B cell (primary cell): ENCODE data around the gene IGSF1. TPM values are rescaled to one million over a fixed set of nuclear protein-coding genes. Genes with fewer than 3 reads are reported as not detected.

Experiments used
- ATAC-seq: fragments of 200-7000 bp; cut with Tn5 transposase; one replicate; pipeline ENCODE4 v1.10.0; 2021; ENCODE audit warnings: low read depth, mild to moderate bottlenecking, moderate number of reproducible peaks, moderate library complexity
- CTCF ChIA-PET: fragments of 350-600 bp; sonication (Branson Sonifier 250); formaldehyde crosslinking; loops from one replicate; lab custom pipeline; 2021; ENCODE audit warnings: antibody characterized with exemption, inconsistent platforms; lab: Charles Lee
- POLR2A ChIA-PET: fragments of 350-600 bp; sonication (Branson Sonifier 250); formaldehyde crosslinking; loops from one replicate; lab custom pipeline; 2021; ENCODE audit warnings: antibody characterized with exemption; lab: Charles Lee
- DNase-seq: peaks from one replicate; pipeline ENCODE4 v3.0.0; 2013
- H2AFZ ChIP-seq: 2 replicates; pipeline ENCODE4 v1.6.1; 2012; ENCODE audit warnings: mild to moderate bottlenecking, low read depth, low read length; ENCODE audit not compliant: insufficient read depth, poor library complexity, severe bottlenecking
- H3K27ac ChIP-seq, 2 donors: 1 replicate in 1 of 2; 2 replicates in 1 of 2; pipeline ENCODE4 v1.5.1; 2012 to 2013; ENCODE audit warnings: low read length in 2 of 2, mild to moderate bottlenecking in 2 of 2, moderate library complexity in 1 of 2
- H3K27me3 ChIP-seq, 4 experiments: fragments of 200-600 bp in 1 of 4; sonication (generic) in 1 of 4; replicated peaks in 1 of 4; 1 replicate in 2 of 4; 2 replicates in 2 of 4; pipeline versions ENCODE4 v1.6.1 to v1.7.0; 2013 to 2016; ENCODE audit warnings: low read length in 3 of 4, mild to moderate bottlenecking in 2 of 4, mixed read lengths in 1 of 4, moderate library complexity in 1 of 4; ENCODE audit not compliant: insufficient read depth in 4 of 4, control insufficient read depth in 3 of 4; ENCODE audit errors: control extremely low read depth in 1 of 4
- H3K36me3 ChIP-seq, 2 experiments: replicated peaks in 1 of 2; 1 replicate in 1 of 2; 2 replicates in 1 of 2; pipeline versions ENCODE4 v1.6.1 to v1.7.1; 2013; ENCODE audit warnings: low read length in 1 of 2; ENCODE audit not compliant: insufficient read depth in 2 of 2, control insufficient read depth in 1 of 2; ENCODE audit errors: control extremely low read depth in 1 of 2, extremely low read depth in 1 of 2
- H3K4me1 ChIP-seq, 2 donors: fragments of 200-600 bp in 1 of 2; sonication (generic) in 1 of 2; 1 replicate in 1 of 2; 2 replicates in 1 of 2; pipeline versions ENCODE4 v1.5.1 to v1.6.1; 2013 to 2017; ENCODE audit warnings: low read length in 2 of 2; ENCODE audit not compliant: control insufficient read depth in 2 of 2, insufficient read depth in 2 of 2
- H3K4me2 ChIP-seq: replicated peaks from 2 replicates; pipeline ENCODE3; 2012; ENCODE audit warnings: mild to moderate bottlenecking, low read depth, low read length; ENCODE audit not compliant: poor library complexity, severe bottlenecking
- H3K4me3 ChIP-seq, 5 experiments: fragments of 200-600 bp in 1 of 5; sonication (generic) in 1 of 5; 1 replicate in 3 of 5; 2 replicates in 2 of 5; pipeline versions ENCODE4 v1.5.1 to v1.7.0; 2011 to 2016; ENCODE audit warnings: low read length in 4 of 5, mild to moderate bottlenecking in 4 of 5, low read depth in 2 of 5, control low read depth in 1 of 5, moderate library complexity in 1 of 5; ENCODE audit not compliant: insufficient read depth in 1 of 5; ENCODE audit errors: control extremely low read depth in 1 of 5, extremely low read depth in 1 of 5
- H3K79me2 ChIP-seq: fragments of 200-600 bp; sonication (generic); one replicate; pipeline ENCODE4 v1.6.0; 2016; ENCODE audit warnings: low read length; ENCODE audit not compliant: control insufficient read depth, insufficient read depth
- H3K9ac ChIP-seq: fragments of 200-600 bp; sonication (generic); 2 replicates; pipeline ENCODE4 v1.6.1; 2017; ENCODE audit warnings: mild to moderate bottlenecking, low read length, moderate library complexity
- H3K9me3 ChIP-seq, 3 donors: one replicate each; pipeline versions ENCODE4 v1.6.1 to v1.7.1; 2013; ENCODE audit warnings: low read length in 2 of 3; ENCODE audit not compliant: control insufficient read depth in 2 of 3, insufficient read depth in 1 of 3; ENCODE audit errors: control extremely low read depth in 1 of 3
- H4K20me1 ChIP-seq: 2 replicates; pipeline ENCODE4 v1.6.0; 2012; ENCODE audit warnings: mild to moderate bottlenecking, low read length; ENCODE audit not compliant: insufficient read depth, control insufficient read depth, poor library complexity, severe bottlenecking
- H3K27ac Mint-ChIP-seq: one replicate; pipeline ENCODE4 v1.8.0; 2021; ENCODE audit warnings: mixed read lengths
- H3K27me3 Mint-ChIP-seq: one replicate; pipeline ENCODE4 v1.8.0; 2021; ENCODE audit warnings: mixed read lengths
- H3K4me1 Mint-ChIP-seq: one replicate; pipeline ENCODE4 v1.8.0; 2021; ENCODE audit warnings: mixed read lengths
- H3K4me3 Mint-ChIP-seq: one replicate; pipeline ENCODE4 v1.8.0; 2021; ENCODE audit warnings: mixed read lengths
- H3K9me3 Mint-ChIP-seq: one replicate; pipeline ENCODE4 v1.8.0; 2022; ENCODE audit warnings: mixed read lengths; ENCODE audit not compliant: insufficient read depth
- EZH2 ChIP-seq: IDR thresholded peaks from 2 replicates; pipeline ENCODE4 v1.6.1; 2012; ENCODE audit warnings: borderline replicate concordance, low read depth, mild to moderate bottlenecking, moderate library complexity, low read length; ENCODE audit not compliant: insufficient read depth, poor library complexity, severe bottlenecking
- WGBS: methylation state at CpG from one replicate; pipeline ENCODE4 v1.1.5; 2013; ENCODE audit warnings: missing lambda C conversion rate; ENCODE audit not compliant: insufficient coverage; 5-methylcytosine and 5-hydroxymethylcytosine counted together
- intact Hi-C: fragments of 100-400 bp; cut with micrococcal nuclease; formaldehyde crosslinking; loops from one replicate; pipeline ENCODE4 v1.10.0; 2022
- polyA plus RNA-seq: library from polyadenylated mRNA; depleted of rRNA; stranded (reverse); fragments of >200 nt; gene quantifications from 2 replicates; pipeline ENCODE4 v1.2.3, GENCODE V29; 2012
- total RNA-seq, 2 donors: library from RNA; stranded (reverse); fragments of 120-200 nt in 1 of 2; gene quantifications; 1 replicate in 1 of 2; 2 replicates in 1 of 2; pipeline versions ENCODE4 v1.2.3 to v1.2.4, GENCODE V29; 2013 to 2022
- TF ChIP-seq, protein P1 (sequence below): fragments of 200-600 bp; IDR thresholded peaks from one replicate; pipeline ENCODE4 v1.8.0; 2022; ENCODE audit warnings: antibody characterized with exemption, mild to moderate bottlenecking

The IGSF1 gene
- total and polyA plus RNA-seq, 2 donors (not counting 1 experiment from before 2014, with no cell fraction given): not detected

DNA sequence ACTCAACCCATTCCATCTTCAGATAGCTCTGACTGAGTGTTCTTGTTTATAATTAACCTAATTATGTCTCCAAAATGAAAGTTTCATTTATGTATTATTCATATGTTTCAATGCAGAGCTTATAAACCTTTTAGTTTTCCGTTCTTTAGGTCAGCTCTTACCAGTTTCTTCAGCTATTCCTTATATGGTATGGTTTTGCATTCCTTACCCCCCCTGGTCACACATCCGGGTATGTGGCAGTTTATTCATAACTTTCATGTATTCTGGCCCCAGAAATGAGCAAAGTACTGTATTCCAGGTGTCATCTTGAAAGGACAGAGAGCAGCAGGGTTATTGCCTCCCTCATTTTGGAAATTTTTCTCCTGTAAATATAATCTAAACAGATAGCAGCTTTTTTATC is 16.8 kb upstream of the IGSF1 start:
- no peak for ATAC-seq
- no peak for DNase-seq
- no peaks in the 10 kb centered on the region for H3K27me3 Mint-ChIP-seq

DNA sequence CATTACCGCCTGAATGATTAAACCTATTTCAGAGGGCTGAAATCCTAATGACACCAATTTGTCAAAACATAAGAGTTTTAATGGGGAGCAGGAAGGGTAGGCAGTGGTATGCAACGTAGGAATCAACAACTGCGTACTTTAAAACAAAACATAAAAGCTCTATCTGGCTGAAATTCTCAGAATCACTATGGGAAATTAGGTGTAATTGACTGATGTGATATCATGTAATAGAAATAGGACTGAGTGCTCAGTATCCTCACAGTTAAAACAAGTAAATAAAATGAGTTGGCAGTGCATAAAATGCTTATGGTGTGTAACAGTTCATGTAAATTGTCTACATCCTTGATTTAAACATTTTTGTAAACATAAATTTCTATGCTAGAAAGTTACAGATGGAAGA is 13.6 kb upstream of the IGSF1 start:
- H4K20me1 ChIP-seq: no peaks in the 10 kb centered on the region
- no peak overlapping the region for H3K9ac ChIP-seq
- H3K79me2 ChIP-seq: no peaks in the 10 kb centered on the region
- no peak for DNase-seq
- intact Hi-C loops: no loop called here
- no CpG with 5 or more reads among the region's 3 CpGs for WGBS
- ChIA-PET POLR2A (no interaction called here), CTCF (no interaction called here)
- H3K27ac Mint-ChIP-seq: no peak overlapping the region
- no peak for TF ChIP-seq EZH2
- TF ChIP-seq, protein P1, sequence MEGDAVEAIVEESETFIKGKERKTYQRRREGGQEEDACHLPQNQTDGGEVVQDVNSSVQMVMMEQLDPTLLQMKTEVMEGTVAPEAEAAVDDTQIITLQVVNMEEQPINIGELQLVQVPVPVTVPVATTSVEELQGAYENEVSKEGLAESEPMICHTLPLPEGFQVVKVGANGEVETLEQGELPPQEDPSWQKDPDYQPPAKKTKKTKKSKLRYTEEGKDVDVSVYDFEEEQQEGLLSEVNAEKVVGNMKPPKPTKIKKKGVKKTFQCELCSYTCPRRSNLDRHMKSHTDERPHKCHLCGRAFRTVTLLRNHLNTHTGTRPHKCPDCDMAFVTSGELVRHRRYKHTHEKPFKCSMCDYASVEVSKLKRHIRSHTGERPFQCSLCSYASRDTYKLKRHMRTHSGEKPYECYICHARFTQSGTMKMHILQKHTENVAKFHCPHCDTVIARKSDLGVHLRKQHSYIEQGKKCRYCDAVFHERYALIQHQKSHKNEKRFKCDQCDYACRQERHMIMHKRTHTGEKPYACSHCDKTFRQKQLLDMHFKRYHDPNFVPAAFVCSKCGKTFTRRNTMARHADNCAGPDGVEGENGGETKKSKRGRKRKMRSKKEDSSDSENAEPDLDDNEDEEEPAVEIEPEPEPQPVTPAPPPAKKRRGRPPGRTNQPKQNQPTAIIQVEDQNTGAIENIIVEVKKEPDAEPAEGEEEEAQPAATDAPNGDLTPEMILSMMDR: no peak
- H3K4me2 ChIP-seq: no peak overlapping the region
- no peak overlapping the region for H2AFZ ChIP-seq
- H3K4me1 Mint-ChIP-seq: no peaks in the 10 kb centered on the region
- no peaks in the 10 kb centered on the region for H3K9me3 ChIP-seq
- H3K27me3 Mint-ChIP-seq: peaks cover 3% of the 10 kb centered on the region
- ATAC-seq: no peak
- H3K27me3 ChIP-seq: no peaks in the 10 kb centered on the region
- no peaks in the 10 kb centered on the region for H3K4me1 ChIP-seq
- H3K9me3 Mint-ChIP-seq: no peaks in the 10 kb centered on the region
- no peak overlapping the region for H3K4me3 Mint-ChIP-seq
- H3K4me3 ChIP-seq: no peak overlapping the region
- no peak overlapping the region for H3K27ac ChIP-seq
- no peaks in the 10 kb centered on the region for H3K36me3 ChIP-seq

More for the DNA sequence above, 16.8 kb upstream of the IGSF1 start:
- no peaks in the 10 kb centered on the region for H3K79me2 ChIP-seq
- Mint-ChIP-seq H3K27ac (no peak overlapping the region), H3K9me3 (no peaks in the 10 kb centered on the region), H3K4me3 (no peak overlapping the region), H3K4me1 (no peaks in the 10 kb centered on the region)
- H3K27ac ChIP-seq: no peak overlapping the region
- H3K9me3 ChIP-seq: no peaks in the 10 kb centered on the region
- H3K4me3 ChIP-seq: no peak overlapping the region
- intact Hi-C loops: no loop called here
- no peaks in the 10 kb centered on the region for H3K27me3 ChIP-seq
- H3K4me1 ChIP-seq: no peaks in the 10 kb centered on the region
- TF ChIP-seq EZH2: no peak
- TF ChIP-seq, protein P1: no peak
- H3K9ac ChIP-seq: no peak overlapping the region
- ChIA-PET CTCF (no interaction called here), POLR2A (no interaction called here)
- H2AFZ ChIP-seq: no peak overlapping the region
- no peak overlapping the region for H3K4me2 ChIP-seq
- no peaks in the 10 kb centered on the region for H4K20me1 ChIP-seq
- H3K36me3 ChIP-seq: no peaks in the 10 kb centered on the region
- no CpG with 5 or more reads among the region's 2 CpGs for WGBS
